Measurements from ENCODE around the gene TIAL1. TPM values are rescaled to one million over a fixed set of nuclear protein-coding genes. Genes with fewer than 3 reads are reported as not detected.

Gene TIAL1
- total RNA-seq, 1 donor from 2014 or later: 43.8 TPM

- no peak for DNase-seq (ENCODE audit: low read depth)
- no peak for TF ChIP-seq CTCF (conservative IDR thresholded peaks at IDR 0.05; ENCODE audit: low read depth, low read length)
- peak overlapping the region; percentile 68 for H3K4me3 ChIP-seq (ENCODE audit: low read depth, low read length)
Observed at GRCh38 chr10:119541459-119542356, 55.1 kb downstream of the TIAL1 start.

GRCh38 chr10:119541046-119541445 is 55.7 kb downstream of the TIAL1 start:
- peak; percentile 16 for DNase-seq (ENCODE audit: low read depth)
- peak overlapping the region; percentile 68 for H3K4me3 ChIP-seq (ENCODE audit: low read depth, low read length)
- no peak for TF ChIP-seq CTCF (conservative IDR thresholded peaks at IDR 0.05; ENCODE audit: low read depth, low read length)

- TF ChIP-seq CTCF (conservative IDR thresholded peaks at IDR 0.05; ENCODE audit: low read depth, low read length): no peak
- DNase-seq (ENCODE audit: low read depth): no peak
- no peak overlapping the region for H3K4me3 ChIP-seq (ENCODE audit: low read depth, low read length)
Observed at GRCh38 chr10:119540038-119540437, 56.7 kb downstream of the TIAL1 start.

GRCh38 chr10:119539359-119539825 is 57.4 kb downstream of the TIAL1 start:
- no peak for TF ChIP-seq CTCF (conservative IDR thresholded peaks at IDR 0.05; ENCODE audit: low read depth, low read length)
- no peak overlapping the region for H3K4me3 ChIP-seq (ENCODE audit: low read depth, low read length)

GRCh38 chr10:119538632-119539358 is 58.0 kb downstream of the TIAL1 start:
- H3K4me3 ChIP-seq (ENCODE audit: low read depth, low read length): no peak overlapping the region
- no peak for DNase-seq (ENCODE audit: low read depth)
- no peak for TF ChIP-seq CTCF (conservative IDR thresholded peaks at IDR 0.05; ENCODE audit: low read depth, low read length)

More at GRCh38 chr10:119539359-119539825, 57.4 kb downstream of the TIAL1 start:
- no peak for DNase-seq (ENCODE audit: low read depth)

GRCh38 chr10:119537953-119538630 is 58.7 kb downstream of the TIAL1 start:
- DNase-seq (ENCODE audit: low read depth): no peak
- TF ChIP-seq CTCF (conservative IDR thresholded peaks at IDR 0.05; ENCODE audit: low read depth, low read length): no peak
- H3K4me3 ChIP-seq (ENCODE audit: low read depth, low read length): no peak overlapping the region
